ENCODE results near the gene NTM.

GRCh38 chr11:131918663-131919062, 548.2 kb downstream of the NTM start:
- TF ChIP-seq CTCF (IDR thresholded peaks at IDR 0.05), result no peak
- no peak for TF ChIP-seq ZFX (IDR thresholded peaks at IDR 0.05; ENCODE audit: borderline replicate concordance)
